CD4-positive, CD25-positive, alpha-beta regulatory T cell (primary cell): ENCODE results near the gene F2R. TPM values are rescaled to one million over a fixed set of nuclear protein-coding genes. Genes with fewer than 3 reads are reported as not detected.
"Not testable (repeated sequence)": the region's sequence is repeated elsewhere in the genome, so short reads cannot be mapped to it uniquely, and the experiment has no call there.

Source experiments
- ATAC-seq, 2 donors: fragments of 150-1000 bp; cut with Tn5 transposase; one replicate each; pipeline ENCODE4 v1.10.0; 2021; ENCODE audit warnings: low read depth in 2 of 2, moderate number of reproducible peaks in 2 of 2, moderate library complexity in 1 of 2
- DNase-seq, 3 donors: peaks; one replicate each; pipeline versions ENCODE4 v3.0.0 to v3.0.0-alpha.2; 2012 to 2022; ENCODE audit warnings: mixed read lengths in 1 of 3
- H3K27ac ChIP-seq: one replicate; pipeline ENCODE4 v1.7.0; 2013; ENCODE audit warnings: mild to moderate bottlenecking, low read length; ENCODE audit not compliant: insufficient read depth, poor library complexity, severe bottlenecking
- H3K27me3 ChIP-seq: one replicate; pipeline ENCODE4 v1.7.0; 2013; ENCODE audit warnings: low read length; ENCODE audit not compliant: control insufficient read depth, insufficient read depth
- H3K36me3 ChIP-seq: one replicate; pipeline ENCODE4 v1.7.0; 2013; ENCODE audit warnings: mild to moderate bottlenecking, low read length, moderate library complexity; ENCODE audit not compliant: control insufficient read depth, insufficient read depth
- H3K4me1 ChIP-seq: 2 replicates; pipeline ENCODE4 v1.7.0; 2013; ENCODE audit warnings: mild to moderate bottlenecking, low read length; ENCODE audit not compliant: insufficient read depth, control insufficient read depth, poor library complexity, severe bottlenecking
- H3K4me3 ChIP-seq: one replicate; pipeline ENCODE4 v1.7.0; 2013; ENCODE audit warnings: low read depth, mild to moderate bottlenecking, low read length, moderate library complexity
- H3K9me3 ChIP-seq, 2 experiments: 1 replicate in 1 of 2; 2 replicates in 1 of 2; pipeline ENCODE4 v1.7.0; 2013; ENCODE audit warnings: low read length in 2 of 2, mild to moderate bottlenecking in 1 of 2, moderate library complexity in 1 of 2; ENCODE audit not compliant: control insufficient read depth in 2 of 2
- H3K27ac Mint-ChIP-seq, 3 donors: one replicate each; pipeline ENCODE4 v1.8.0; 2020 to 2022; ENCODE audit warnings: mild to moderate bottlenecking in 3 of 3, mixed read lengths in 3 of 3, moderate library complexity in 2 of 3
- H3K27me3 Mint-ChIP-seq: one replicate; pipeline ENCODE4 v1.8.0; 2022; ENCODE audit warnings: mild to moderate bottlenecking, mixed read lengths
- H3K36me3 Mint-ChIP-seq: one replicate; pipeline ENCODE4 v1.8.0; 2020; ENCODE audit warnings: mixed read lengths
- H3K4me1 Mint-ChIP-seq, 4 donors: one replicate each; pipeline ENCODE4 v1.8.0; 2020 to 2022; ENCODE audit warnings: mixed read lengths in 4 of 4, mild to moderate bottlenecking in 1 of 4
- H3K4me3 Mint-ChIP-seq, 4 donors: one replicate each; pipeline ENCODE4 v1.8.0; 2020 to 2022; ENCODE audit warnings: mild to moderate bottlenecking in 4 of 4, mixed read lengths in 4 of 4, moderate library complexity in 3 of 4
- H3K9me3 Mint-ChIP-seq, 7 donors: one replicate each; pipeline ENCODE4 v1.8.0; 2020 to 2022; ENCODE audit warnings: mixed read lengths in 7 of 7, mild to moderate bottlenecking in 3 of 7, moderate library complexity in 2 of 7
- polyA plus RNA-seq, 4 donors: library from polyadenylated mRNA; unstranded; fragments of 300-500 nt; fragmentation: Illumina TruSeq; gene quantifications; one replicate each; pipeline ENCODE4 v1.2.3, GENCODE V29; 2021
- total RNA-seq: library from RNA; stranded (reverse); gene quantifications from one replicate; pipeline ENCODE4 v1.2.3, GENCODE V29; 2022

F2R gene
- total and polyA plus RNA-seq, 5 donors from 2014 or later: 2.1 to 6.8 (median 2.8) TPM

DNA sequence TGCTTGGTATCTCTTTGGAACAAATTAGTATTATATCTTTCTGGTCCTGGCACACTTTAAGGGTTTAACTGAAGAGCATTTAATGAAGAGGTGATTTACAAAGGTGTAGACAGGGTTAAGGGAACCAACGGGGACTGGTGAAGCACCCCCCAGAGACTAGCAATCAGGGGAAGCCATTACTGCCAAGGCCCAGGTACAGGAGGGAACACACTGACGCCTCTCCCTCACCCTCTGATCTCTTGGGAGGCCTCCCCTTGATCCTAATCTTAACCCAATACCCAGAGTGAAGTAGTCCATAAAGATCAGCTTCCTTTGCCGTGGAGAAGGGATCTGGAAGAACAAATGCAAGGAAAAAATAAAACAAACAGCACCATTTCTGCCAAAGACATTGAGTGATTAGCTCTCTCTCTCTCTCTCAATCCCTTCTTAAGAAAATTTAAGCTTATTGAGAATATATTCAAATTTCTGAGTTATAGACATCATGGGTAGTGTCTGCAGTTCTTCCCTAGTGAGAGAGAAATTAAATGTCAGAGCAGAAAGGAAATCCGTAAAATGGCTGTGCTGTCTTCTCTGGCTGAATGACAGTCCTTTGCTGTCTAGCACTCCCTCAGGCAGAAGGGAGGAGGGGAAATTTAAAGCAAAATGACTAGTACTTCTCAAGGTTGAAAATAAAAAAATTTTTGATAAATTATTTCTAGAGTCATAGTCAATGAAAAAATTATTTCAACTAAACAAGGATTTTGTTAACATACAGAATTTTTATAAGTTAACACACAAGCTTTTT lies 20.0 kb downstream of the F2R start:
- H3K36me3 ChIP-seq: no peaks in the 10 kb centered on the region
- H3K27ac ChIP-seq: no peak overlapping the region
- H3K9me3 Mint-ChIP-seq: peaks cover 0 to 5% (median 0%) of the 10 kb centered on the region in 7 donors
- no peaks in the 10 kb centered on the region for H3K27me3 ChIP-seq
- peaks cover 4% of the 10 kb centered on the region for H3K27me3 Mint-ChIP-seq
- H3K27ac Mint-ChIP-seq: peak overlapping the region in 1 of 3 donors; percentile 12
- no peak for DNase-seq
- H3K4me1 ChIP-seq: peaks cover 26% of the 10 kb centered on the region
- peaks cover 0 to 1% of the 10 kb centered on the region in 2 experiments for H3K9me3 ChIP-seq
- H3K4me3 ChIP-seq: no peak overlapping the region
- ATAC-seq: no peak
- no peak overlapping the region for H3K4me3 Mint-ChIP-seq
- peaks cover 12 to 38% (median 17%) of the 10 kb centered on the region in 4 donors for H3K4me1 Mint-ChIP-seq
- peaks cover 3% of the 10 kb centered on the region for H3K36me3 Mint-ChIP-seq

- Histone ChIP-seq H3K4me1 (peaks cover 26% of the 10 kb centered on the region), H3K27ac (no peak overlapping the region), H3K9me3 (no peaks in the 10 kb centered on the region), H3K27me3 (no peaks in the 10 kb centered on the region), H3K36me3 (no peaks in the 10 kb centered on the region), H3K4me3 (no peak overlapping the region)
- H3K27me3 Mint-ChIP-seq: peaks cover 4% of the 10 kb centered on the region
- DNase-seq (no peak), ATAC-seq (no peak)
- peaks cover 3% of the 10 kb centered on the region for H3K36me3 Mint-ChIP-seq
- peaks cover 12 to 38% (median 17%) of the 10 kb centered on the region in 4 donors for H3K4me1 Mint-ChIP-seq
- H3K27ac Mint-ChIP-seq: peak overlapping the region in 1 of 3 donors; percentile 92
- H3K9me3 Mint-ChIP-seq: peaks cover 0 to 5% (median 0%) of the 10 kb centered on the region in 7 donors
- peak overlapping the region in 1 of 4 donors; percentile 10 for H3K4me3 Mint-ChIP-seq
Observed at GRCh38 chr5:76736679-76737556, 21.0 kb downstream of the F2R start.

DNA sequence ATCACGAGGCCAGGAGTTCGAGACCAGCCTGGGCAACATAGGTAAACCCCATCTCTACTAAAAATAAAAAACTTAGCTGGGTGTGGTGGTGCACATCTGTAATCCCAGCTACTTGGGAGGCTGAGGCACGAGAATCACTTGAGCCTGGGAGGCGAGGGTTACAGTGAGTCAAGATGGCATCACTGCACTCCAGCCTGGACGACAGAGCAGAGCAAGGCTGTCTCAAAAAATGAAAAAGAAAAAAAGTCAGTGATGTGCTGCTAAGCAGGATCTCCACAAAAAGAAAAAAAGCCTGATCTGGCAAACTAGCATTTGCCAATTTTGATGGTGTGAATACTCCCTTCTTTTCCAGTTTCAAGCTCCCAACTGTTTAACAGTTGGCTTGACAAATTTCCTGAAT lies 21.9 kb downstream of the F2R start:
- Mint-ChIP-seq H3K27me3 (peaks cover 4% of the 10 kb centered on the region), H3K9me3 (peaks cover 0 to 1% (median 0%) of the 10 kb centered on the region in 7 donors), H3K36me3 (no peaks in the 10 kb centered on the region), H3K4me1 (peaks cover 12 to 32% (median 17%) of the 10 kb centered on the region in 4 donors), H3K4me3 (no peak overlapping the region), H3K27ac (peak overlapping the region in 2 of 3 donors; percentile 85 to 92)
- Histone ChIP-seq H3K4me1 (peaks cover 26% of the 10 kb centered on the region), H3K27ac (peak overlapping the region; percentile 58), H3K36me3 (no peaks in the 10 kb centered on the region), H3K4me3 (no peak overlapping the region), H3K9me3 (no peaks in the 10 kb centered on the region), H3K27me3 (no peaks in the 10 kb centered on the region)
- ATAC-seq: no peak
- DNase-seq: no peak

- H3K27ac ChIP-seq, H3K9me3 ChIP-seq, H3K9me3 Mint-ChIP-seq, ATAC-seq, H3K27me3 Mint-ChIP-seq, H3K4me3 Mint-ChIP-seq, H3K4me3 ChIP-seq, DNase-seq, H3K27me3 ChIP-seq, H3K36me3 ChIP-seq, H3K36me3 Mint-ChIP-seq: not testable (repeated sequence)
- H3K27ac Mint-ChIP-seq: peak overlapping the region in 2 of 3 donors; percentile 11 to 67
- peaks cover 26% of the 10 kb centered on the region for H3K4me1 ChIP-seq
- H3K4me1 Mint-ChIP-seq: peaks cover 12 to 29% (median 17%) of the 10 kb centered on the region in 4 donors
Observed at GRCh38 chr5:76741506-76741905, 25.6 kb downstream of the F2R start.

GRCh38 chr5:76742583-76742982 lies 26.7 kb downstream of the F2R start:
- peaks cover 6 to 24% (median 15%) of the 10 kb centered on the region in 4 donors for H3K4me1 Mint-ChIP-seq
- ATAC-seq: no peak
- H3K9me3 Mint-ChIP-seq: no peaks in the 10 kb centered on the region
- Histone ChIP-seq H3K27ac (no peak overlapping the region), H3K36me3 (no peaks in the 10 kb centered on the region), H3K4me3 (no peak overlapping the region), H3K4me1 (peaks cover 19% of the 10 kb centered on the region), H3K9me3 (no peaks in the 10 kb centered on the region), H3K27me3 (no peaks in the 10 kb centered on the region)
- DNase-seq: no peak
- no peak overlapping the region for H3K27ac Mint-ChIP-seq
- H3K36me3 Mint-ChIP-seq: no peaks in the 10 kb centered on the region
- H3K27me3 Mint-ChIP-seq: no peaks in the 10 kb centered on the region
- peak overlapping the region in 1 of 4 donors; percentile 15 for H3K4me3 Mint-ChIP-seq

- H3K27ac Mint-ChIP-seq: no peak overlapping the region
- DNase-seq (no peak), ATAC-seq (no peak)
- peaks cover 0 to 4% (median under 1%) of the 10 kb centered on the region in 4 donors for H3K4me1 Mint-ChIP-seq
- no peak overlapping the region for H3K4me3 ChIP-seq
- H3K4me1 ChIP-seq: peaks cover under 1% of the 10 kb centered on the region
- no peak overlapping the region for H3K27ac ChIP-seq
- no peak overlapping the region for H3K4me3 Mint-ChIP-seq
- no peaks in the 10 kb centered on the region for H3K27me3 ChIP-seq
- no peaks in the 10 kb centered on the region for H3K36me3 Mint-ChIP-seq
- no peaks in the 10 kb centered on the region for H3K9me3 ChIP-seq
- peaks cover 0 to 1% (median 0%) of the 10 kb centered on the region in 7 donors for H3K9me3 Mint-ChIP-seq
- H3K27me3 Mint-ChIP-seq: no peaks in the 10 kb centered on the region
- no peaks in the 10 kb centered on the region for H3K36me3 ChIP-seq
Observed at GRCh38 chr5:76744632-76745031, 28.7 kb downstream of the F2R start.

GRCh38 chr5:76745670-76746069 lies 29.7 kb downstream of the F2R start:
- Histone ChIP-seq H3K9me3 (no peaks in the 10 kb centered on the region), H3K36me3 (no peaks in the 10 kb centered on the region), H3K27ac (no peak overlapping the region), H3K4me1 (no peaks in the 10 kb centered on the region), H3K27me3 (no peaks in the 10 kb centered on the region), H3K4me3 (no peak overlapping the region)
- ATAC-seq: no peak
- H3K4me1 Mint-ChIP-seq: no peaks in the 10 kb centered on the region
- DNase-seq: no peak
- peaks cover 8% of the 10 kb centered on the region for H3K27me3 Mint-ChIP-seq
- peaks cover 0 to 1% (median 0%) of the 10 kb centered on the region in 7 donors for H3K9me3 Mint-ChIP-seq
- H3K4me3 Mint-ChIP-seq: no peak overlapping the region
- H3K27ac Mint-ChIP-seq: no peak overlapping the region
- no peaks in the 10 kb centered on the region for H3K36me3 Mint-ChIP-seq
